Left lung (tissue), 10 donors: ENCODE data around the gene C9orf50. TPM values are rescaled to one million over a fixed set of nuclear protein-coding genes. Genes with fewer than 3 reads are reported as not detected.

Experiments used
- ATAC-seq: fragments of 200-7000 bp; cut with Tn5 transposase; one replicate; pipeline ENCODE4 v1.9.1; 2020; ENCODE audit warnings: moderate library complexity
- DNase-seq, 4 donors: peaks; one replicate each; pipeline ENCODE4 v3.0.0-alpha.2; 2013 to 2020
- H3K27ac ChIP-seq, 2 donors: fragments of 200-600 bp; sonication (generic) in 1 of 2; one replicate each; pipeline versions ENCODE4 v1.5.0 to v1.8.0; 2020 to 2021
- H3K27me3 ChIP-seq, 2 donors: fragments of 200-600 bp; sonication (generic) in 1 of 2; one replicate each; pipeline versions ENCODE4 v1.5.0 to v1.8.0; 2020 to 2021
- H3K36me3 ChIP-seq, 2 donors: fragments of 200-600 bp; sonication (generic) in 1 of 2; one replicate each; pipeline versions ENCODE4 v1.5.0 to v1.8.0; 2020 to 2021
- H3K4me1 ChIP-seq, 2 donors: fragments of 200-600 bp; one replicate each; pipeline ENCODE4 v1.8.0; 2021
- H3K4me3 ChIP-seq, 2 donors: fragments of 200-600 bp; sonication (generic) in 1 of 2; one replicate each; pipeline versions ENCODE4 v1.5.0 to v1.8.0; 2020 to 2021; ENCODE audit warnings: mild to moderate bottlenecking in 1 of 2
- H3K9me3 ChIP-seq, 2 donors: fragments of 200-600 bp; sonication (generic) in 1 of 2; one replicate each; pipeline versions ENCODE4 v1.5.0 to v1.8.0; 2020 to 2021
- CTCF ChIP-seq, 2 donors: fragments of 200-600 bp; sonication (generic) in 1 of 2; IDR thresholded peaks; one replicate each; pipeline versions ENCODE4 v1.5.0 to v1.8.0; 2021; ENCODE audit warnings: antibody characterized with exemption in 2 of 2
- intact Hi-C, 2 donors: fragments of 100-400 bp; cut with DNase I; formaldehyde crosslinking; loops; one replicate each; pipeline versions ENCODE4 v1.11.2 to v1.14.2; 2022
- polyA plus RNA-seq, 6 donors: library from polyadenylated mRNA; unstranded; fragments of 120-200 nt; gene quantifications; one replicate each; pipeline ENCODE4 v1.2.1, GENCODE V29; 2013; ENCODE audit not compliant: insufficient read length in 6 of 6
- total RNA-seq, 2 donors: library from RNA; stranded (reverse); fragmentation: NEBNext Ultra II Directional; extraction: Animal tissue kit (Norgen Biotek cat#: 25700); gene quantifications; one replicate each; pipeline ENCODE4 v1.2.1, GENCODE V29; 2021
- donor health status: DM: no; HTN: yes; CAD: no.
- donor health status: DM: no; HTN: no; CAD: no.

Gene C9orf50
- total and polyA plus RNA-seq, 8 donors: 0.18 to 0.51 (median 0.44) TPM; not detected in 2

DNA sequence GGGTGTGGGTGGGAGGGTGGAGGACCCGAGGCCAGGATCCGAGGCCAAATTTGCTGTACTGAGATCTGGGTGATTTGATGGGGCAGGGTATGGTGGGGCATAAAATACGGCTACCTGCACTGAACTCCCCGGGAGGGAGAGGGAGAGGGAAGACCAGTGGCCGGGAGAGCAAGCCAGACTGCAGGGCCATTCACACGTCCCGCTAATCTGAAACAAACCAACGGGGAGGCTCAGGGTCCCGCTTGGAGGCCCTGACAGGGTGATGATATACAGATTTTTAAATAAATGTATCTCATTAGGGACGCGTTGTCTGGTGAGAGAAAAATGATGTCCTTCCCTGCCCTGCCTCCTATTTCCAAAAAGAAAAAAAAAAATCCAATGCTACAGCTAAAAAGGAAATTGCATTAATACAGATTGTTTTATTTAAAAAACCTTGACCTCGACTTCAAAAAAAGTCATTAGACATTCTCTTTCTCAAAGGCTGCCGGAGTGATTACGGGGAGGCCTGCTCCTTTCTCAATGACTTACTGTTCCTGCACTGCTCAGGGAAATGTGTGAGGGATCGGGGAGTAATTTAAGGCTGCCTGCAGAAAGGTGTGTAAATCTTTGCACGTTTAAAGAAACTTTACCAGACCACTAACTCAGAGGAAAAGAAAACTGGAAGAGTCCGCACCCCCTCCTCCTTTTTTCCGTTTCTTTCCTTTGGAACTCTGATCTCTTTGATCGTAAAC, 33.1 kb upstream of the C9orf50 start:
- no peaks in the 10 kb centered on the region for H3K4me1 ChIP-seq
- no peaks in the 10 kb centered on the region for H3K36me3 ChIP-seq
- no peak for TF ChIP-seq CTCF (IDR thresholded peaks at IDR 0.05)
- H3K27ac ChIP-seq: no peak overlapping the region
- no peaks in the 10 kb centered on the region for H3K27me3 ChIP-seq
- no peaks in the 10 kb centered on the region for H3K9me3 ChIP-seq
- intact Hi-C loops: no loop called here
- no peak for DNase-seq
- no peak overlapping the region for H3K4me3 ChIP-seq
- no peak for ATAC-seq

DNA sequence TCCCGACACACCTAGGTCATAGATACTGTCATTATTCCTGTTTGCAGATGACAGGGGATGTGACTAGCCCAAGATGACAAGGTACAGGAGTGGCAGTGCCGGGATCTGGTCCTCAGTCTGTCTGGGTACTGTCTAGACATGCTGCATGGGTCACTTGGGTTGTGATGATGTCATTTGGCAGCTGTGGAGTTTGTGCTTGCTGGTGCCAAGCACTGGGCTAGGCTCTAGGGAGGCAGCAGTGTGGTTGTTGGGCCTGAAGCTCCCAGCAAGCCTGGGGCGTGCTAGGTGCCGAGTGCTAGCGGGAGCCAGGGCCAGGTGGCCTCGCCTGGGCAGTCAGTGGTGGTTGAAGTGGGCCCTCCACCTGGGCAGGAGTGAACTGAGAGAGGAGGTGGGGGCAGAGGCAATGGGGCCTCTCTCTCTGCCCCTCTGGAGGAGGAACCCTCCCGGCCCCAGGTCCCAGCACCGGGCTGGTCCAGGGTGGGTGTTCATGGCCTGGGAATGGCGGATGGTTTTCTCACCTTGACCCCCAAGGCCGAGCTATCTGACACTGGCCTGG, 29.9 kb upstream of the C9orf50 start:
- Histone ChIP-seq H3K27ac (no peak overlapping the region), H3K27me3 (no peaks in the 10 kb centered on the region), H3K36me3 (no peaks in the 10 kb centered on the region), H3K4me1 (no peaks in the 10 kb centered on the region), H3K9me3 (no peaks in the 10 kb centered on the region), H3K4me3 (no peak overlapping the region)
- ATAC-seq (no peak), DNase-seq (no peak)
- TF ChIP-seq CTCF (IDR thresholded peaks at IDR 0.05): no peak
- intact Hi-C loops: no loop called here

DNA sequence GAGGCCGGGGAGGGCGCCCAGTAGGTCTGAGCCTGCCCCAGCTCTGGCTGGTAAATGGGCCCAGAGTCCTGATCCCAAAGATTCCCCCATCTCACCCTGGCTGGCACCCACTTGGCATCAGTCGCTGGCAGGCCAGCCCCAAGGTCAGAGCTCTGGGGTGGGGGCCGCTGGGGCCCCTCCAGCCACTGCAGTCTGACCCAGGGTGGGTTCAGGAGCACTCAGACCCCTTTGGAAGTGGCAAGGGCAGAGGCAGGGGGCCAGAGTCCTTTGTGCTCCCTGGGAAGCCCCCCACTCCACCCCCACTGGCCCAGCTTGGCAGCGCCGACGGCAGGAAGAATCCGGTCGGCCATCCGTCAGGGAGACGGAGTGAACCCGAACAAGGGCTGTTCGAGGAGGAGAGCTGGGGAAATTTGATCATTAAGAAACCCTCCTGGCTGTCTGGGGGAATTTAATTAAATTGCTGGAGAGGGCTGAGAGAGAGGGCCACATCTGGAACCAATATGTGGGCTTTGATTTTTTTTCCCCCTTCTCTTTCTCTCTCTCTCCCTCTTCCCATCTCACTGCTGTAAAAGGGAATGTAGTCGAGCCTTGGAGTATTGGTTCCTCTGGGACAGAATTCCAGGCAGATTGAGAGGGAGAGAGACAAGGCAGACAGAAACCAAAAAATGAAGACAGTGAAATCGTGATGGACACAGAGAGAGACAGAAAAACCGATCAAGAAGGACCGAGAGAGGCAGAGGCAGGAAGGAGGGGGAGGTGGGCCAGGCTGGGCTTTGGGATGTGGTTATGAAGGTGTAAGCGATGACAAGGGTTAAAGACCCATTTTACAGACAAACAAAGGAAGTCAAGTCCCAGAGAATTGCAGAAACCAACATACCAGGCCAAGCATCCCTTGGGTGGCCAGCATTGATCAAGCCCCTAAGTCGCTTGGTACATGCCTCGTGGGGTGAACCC, 29.1 kb upstream of the C9orf50 start:
- no peak for TF ChIP-seq CTCF (IDR thresholded peaks at IDR 0.05)
- H3K9me3 ChIP-seq: no peaks in the 10 kb centered on the region
- no peaks in the 10 kb centered on the region for H3K36me3 ChIP-seq
- no peaks in the 10 kb centered on the region for H3K27me3 ChIP-seq
- no peaks in the 10 kb centered on the region for H3K4me1 ChIP-seq
- no peak overlapping the region for H3K27ac ChIP-seq
- peak in 1 of 4 donors; percentile 62 for DNase-seq
- no peak for ATAC-seq
- intact Hi-C loops: loop anchor here in 1 of 2 donors (5.0 kb wide), 1 partner anchor 137 kb away; no protein-coding TSS in a partner anchor
- H3K4me3 ChIP-seq: no peak overlapping the region

- Histone ChIP-seq H3K4me3 (no peak overlapping the region), H3K4me1 (no peaks in the 10 kb centered on the region), H3K27me3 (no peaks in the 10 kb centered on the region), H3K36me3 (no peaks in the 10 kb centered on the region), H3K9me3 (no peaks in the 10 kb centered on the region), H3K27ac (no peak overlapping the region)
- intact Hi-C loops: loop anchor here in 1 of 2 donors (5.0 kb wide), 1 partner anchor 139 kb away; no protein-coding TSS in a partner anchor
- TF ChIP-seq CTCF (IDR thresholded peaks at IDR 0.05): no peak
- ATAC-seq: no peak
- peak in 1 of 4 donors; percentile 65 for DNase-seq
Measured at GRCh38 chr9:129648764-129649115, 27.8 kb upstream of the C9orf50 start.
